AG04450 (cell line): ENCODE measurements around the gene RBBP4. TPM values are rescaled to one million over a fixed set of nuclear protein-coding genes. Genes with fewer than 3 reads are reported as not detected.
A peak's percentile ranks its signal among the peaks of the same experiment; 100 is the strongest.

Experiments
- CTCF ChIA-PET: fragments of 300-600, 350-600 bp; formaldehyde crosslinking; extraction: SDS; loops from one replicate; lab custom pipeline; 2022; ENCODE audit warnings: antibody characterized with exemption, inconsistent platforms; lab: Charles Lee
- POLR2A ChIA-PET: fragments of 350-600 bp; formaldehyde crosslinking; extraction: SDS; loops from one replicate; lab custom pipeline; 2021; ENCODE audit warnings: antibody characterized with exemption, inconsistent platforms; lab: Yijun Ruan, JAX
- DNase-seq: peaks from one replicate; pipeline ENCODE4 v3.0.0-alpha.2; 2011; ENCODE audit warnings: low read depth, low spot score
- H3K27ac ChIP-seq: one replicate; pipeline ENCODE4 v1.5.1; 2012; ENCODE audit warnings: low read depth, low read length, control low read depth
- H3K27me3 ChIP-seq: one replicate; pipeline ENCODE4 v1.6.0; 2012; ENCODE audit warnings: low read length; ENCODE audit not compliant: control insufficient read depth, insufficient read depth
- H3K4me3 ChIP-seq: 2 replicates; pipeline ENCODE4 v1.5.1; 2011; ENCODE audit warnings: mild to moderate bottlenecking, low read depth, low read length, control low read depth
- H3K9me3 ChIP-seq: 2 replicates; pipeline ENCODE4 v1.5.1; 2012; ENCODE audit warnings: low read length; ENCODE audit not compliant: control insufficient read depth, insufficient read depth
- polyA plus RNA-seq: library from polyadenylated mRNA; depleted of rRNA; stranded (reverse); fragments of >200 nt; gene quantifications from 2 replicates; pipeline ENCODE4 v1.2.3, GENCODE V29; 2011; rRNA removed
- small RNA-seq: library from RNA; depleted of rRNA; stranded (forward); fragments of <200 nt; gene quantifications from one replicate; pipeline ENCODE3, GENCODE V24; 2012; ENCODE audit warnings: low read depth; ENCODE audit not compliant: insufficient read length
- TF ChIP-seq, protein P1 (sequence below): IDR thresholded peaks from 2 replicates; pipeline ENCODE4 v1.5.1; 2011; ENCODE audit warnings: low read depth, low read length, control low read depth, inconsistent platforms

RBBP4 gene
- polyA plus RNA-seq, 1 experiment: 154 TPM

DNA sequence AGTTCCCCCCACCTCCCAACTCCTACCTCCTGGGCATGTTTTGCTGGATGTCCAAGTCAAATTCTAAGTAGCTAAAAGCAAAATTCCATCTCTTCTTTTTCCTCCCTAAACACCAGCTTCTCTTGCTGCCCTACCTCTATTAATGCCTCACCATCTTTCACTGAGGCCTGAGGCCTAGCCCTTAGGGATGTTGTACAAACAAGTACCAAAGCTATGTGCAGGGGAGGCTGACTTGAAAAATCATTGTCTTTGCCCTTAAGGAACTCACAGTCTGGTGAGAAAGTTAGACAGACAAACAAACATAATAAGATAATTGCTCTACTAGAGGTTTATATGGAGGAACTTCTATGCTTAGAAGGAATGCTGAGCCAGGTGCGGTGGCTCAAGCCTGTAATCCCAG is 76.9 kb downstream of the RBBP4 start:
- no peak for DNase-seq
- Histone ChIP-seq H3K4me3 (no peak overlapping the region), H3K9me3 (no peaks in the 10 kb centered on the region), H3K27me3 (no peaks in the 10 kb centered on the region), H3K27ac (no peak overlapping the region)
- TF ChIP-seq, protein P1, sequence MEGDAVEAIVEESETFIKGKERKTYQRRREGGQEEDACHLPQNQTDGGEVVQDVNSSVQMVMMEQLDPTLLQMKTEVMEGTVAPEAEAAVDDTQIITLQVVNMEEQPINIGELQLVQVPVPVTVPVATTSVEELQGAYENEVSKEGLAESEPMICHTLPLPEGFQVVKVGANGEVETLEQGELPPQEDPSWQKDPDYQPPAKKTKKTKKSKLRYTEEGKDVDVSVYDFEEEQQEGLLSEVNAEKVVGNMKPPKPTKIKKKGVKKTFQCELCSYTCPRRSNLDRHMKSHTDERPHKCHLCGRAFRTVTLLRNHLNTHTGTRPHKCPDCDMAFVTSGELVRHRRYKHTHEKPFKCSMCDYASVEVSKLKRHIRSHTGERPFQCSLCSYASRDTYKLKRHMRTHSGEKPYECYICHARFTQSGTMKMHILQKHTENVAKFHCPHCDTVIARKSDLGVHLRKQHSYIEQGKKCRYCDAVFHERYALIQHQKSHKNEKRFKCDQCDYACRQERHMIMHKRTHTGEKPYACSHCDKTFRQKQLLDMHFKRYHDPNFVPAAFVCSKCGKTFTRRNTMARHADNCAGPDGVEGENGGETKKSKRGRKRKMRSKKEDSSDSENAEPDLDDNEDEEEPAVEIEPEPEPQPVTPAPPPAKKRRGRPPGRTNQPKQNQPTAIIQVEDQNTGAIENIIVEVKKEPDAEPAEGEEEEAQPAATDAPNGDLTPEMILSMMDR: no peak
- ChIA-PET POLR2A (no interaction called here), CTCF (interaction anchor here (3.4 kb wide), 1 partner anchor 16 kb away, joined by 19 read pairs; no protein-coding TSS in a partner anchor)

DNA sequence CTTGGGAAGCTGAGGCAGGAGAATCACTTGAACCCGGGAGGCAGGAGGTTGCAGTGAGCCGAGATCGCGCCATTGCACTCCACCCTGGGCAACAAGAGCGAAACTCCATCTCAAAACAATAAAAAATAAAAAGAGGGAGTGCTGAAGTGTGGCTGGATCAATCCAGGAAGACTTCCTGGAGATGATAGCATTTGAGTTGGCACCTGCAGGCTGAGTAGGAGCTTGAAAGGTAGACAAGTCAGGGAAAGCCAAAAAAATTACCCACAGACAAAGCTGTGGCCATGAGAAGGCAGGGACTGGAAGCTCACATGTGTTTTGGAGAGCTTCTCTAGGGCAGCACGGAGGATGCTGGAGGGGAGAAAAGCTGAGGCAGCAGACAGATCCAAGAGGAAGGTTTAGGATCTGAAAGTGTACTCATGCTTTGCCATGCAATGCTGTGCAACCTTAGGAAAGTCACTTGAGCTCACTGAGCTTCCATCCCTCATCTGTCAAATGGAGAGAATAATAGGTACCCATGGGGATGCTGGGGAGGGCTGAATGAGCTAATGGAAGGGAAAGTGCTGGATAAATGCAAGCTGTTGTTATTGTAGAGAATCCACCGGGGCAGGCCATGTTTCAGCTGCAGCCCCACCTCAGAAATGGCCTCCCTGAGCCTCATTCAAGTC is 77.5 kb downstream of the RBBP4 start:
- TF ChIP-seq, protein P1: no peak
- Histone ChIP-seq H3K4me3 (no peak overlapping the region), H3K9me3 (no peaks in the 10 kb centered on the region), H3K27me3 (no peaks in the 10 kb centered on the region), H3K27ac (no peak overlapping the region)
- CTCF ChIA-PET: interaction anchor here (3.4 kb wide), 1 partner anchor 17 kb away, joined by 19 read pairs; no protein-coding TSS in a partner anchor
- POLR2A ChIA-PET: interaction anchor here (0.8 to 1.4 kb wide), 2 partner anchors 24 to 26 kb away, joined by 4 to 5 read pairs; partner anchors contain the start of gene SYNC
- no peak for DNase-seq

DNA sequence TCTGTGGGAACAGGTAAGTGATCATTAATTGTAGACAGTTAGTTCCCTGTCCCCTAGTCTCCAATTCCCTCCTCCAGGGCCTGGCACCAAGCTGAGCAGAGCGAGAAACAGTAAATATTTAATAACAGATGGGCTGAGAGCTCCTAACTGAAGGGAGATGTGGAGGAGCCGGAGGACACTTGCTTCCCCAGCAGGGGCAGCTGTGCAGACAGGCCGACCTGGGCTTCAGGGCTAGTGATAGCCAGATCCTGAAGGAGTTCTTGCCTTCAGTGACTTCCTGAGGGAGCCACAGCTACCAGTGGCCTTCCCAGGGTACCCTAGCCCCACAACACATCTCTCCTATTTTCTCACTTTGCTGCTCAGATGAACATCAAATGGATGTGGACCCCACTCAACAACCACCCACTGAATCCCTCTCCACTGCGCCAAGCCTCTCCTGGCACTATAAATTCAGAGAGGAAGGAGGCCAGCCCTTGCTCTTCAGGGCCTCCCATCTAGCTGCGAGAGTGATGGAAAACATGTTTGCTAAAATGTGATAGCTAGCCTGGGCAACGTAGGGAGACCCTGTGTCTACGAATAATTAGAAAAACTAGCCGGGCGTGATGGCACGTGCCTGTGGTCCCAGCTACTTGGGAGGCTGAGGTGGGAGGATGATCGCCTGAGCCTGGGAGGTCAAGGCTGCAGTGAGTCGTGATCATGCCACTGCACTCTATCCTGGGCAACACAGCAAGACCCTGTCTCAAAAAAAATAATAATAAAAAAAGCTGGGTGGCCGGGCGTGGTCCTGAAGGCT is 78.4 kb downstream of the RBBP4 start:
- no peaks in the 10 kb centered on the region for H3K27me3 ChIP-seq
- no peak overlapping the region for H3K4me3 ChIP-seq
- ChIA-PET CTCF (interaction anchor here (3.4 kb wide), 1 partner anchor 18 kb away, joined by 19 read pairs; no protein-coding TSS in a partner anchor), POLR2A (interaction anchor here (0.8 to 1.4 kb wide), 2 partner anchors 25 to 26 kb away, joined by 4 to 5 read pairs; partner anchors contain the start of gene SYNC)
- H3K9me3 ChIP-seq: no peaks in the 10 kb centered on the region
- no peak for DNase-seq
- TF ChIP-seq, protein P1: peak; percentile 21; the same call in 1 of the 2 replicates
- peak overlapping the region; percentile 31 for H3K27ac ChIP-seq

DNA sequence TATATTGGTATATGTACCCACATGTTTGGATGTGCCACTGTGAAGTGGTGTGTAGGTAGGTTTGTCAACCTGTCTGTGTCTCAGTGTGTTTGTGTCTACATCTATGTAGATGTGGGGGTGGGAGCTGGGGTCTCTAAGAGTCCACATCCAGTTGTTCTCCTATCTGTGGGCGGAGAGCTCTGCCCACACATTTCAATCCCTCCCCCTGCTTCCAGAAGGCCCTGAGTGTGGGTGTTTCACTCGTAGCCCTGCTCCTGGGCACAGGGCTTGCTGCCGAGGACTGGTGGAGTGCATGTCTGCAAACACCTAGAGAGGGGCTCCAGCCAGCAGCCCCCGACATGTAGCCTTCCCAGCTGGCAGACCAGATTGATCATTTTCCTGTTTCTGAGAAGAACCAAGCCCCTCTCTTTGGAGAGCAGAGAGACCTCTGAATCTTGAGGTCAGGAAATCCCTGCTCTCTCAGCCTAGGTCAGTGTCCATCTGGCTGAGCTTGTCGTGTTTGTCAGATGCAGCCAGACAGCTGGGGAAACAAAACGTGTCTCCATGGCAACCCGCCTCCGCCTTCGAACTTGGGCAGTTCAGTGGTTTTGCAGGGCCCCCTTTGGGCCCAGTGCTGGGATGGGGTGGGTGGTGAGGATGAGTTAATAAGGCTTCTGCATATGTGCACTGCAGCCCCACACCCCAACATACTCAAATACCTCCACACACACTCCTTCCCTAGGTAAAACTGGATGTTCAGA is 82.7 kb downstream of the RBBP4 start:
- TF ChIP-seq, protein P1: no peak
- Histone ChIP-seq H3K27ac (no peak overlapping the region), H3K4me3 (no peak overlapping the region), H3K9me3 (no peaks in the 10 kb centered on the region), H3K27me3 (no peaks in the 10 kb centered on the region)
- CTCF ChIA-PET: interaction anchor here (2.9 kb wide), 1 partner anchor 23 kb away, joined by 9 read pairs; no protein-coding TSS in a partner anchor
- POLR2A ChIA-PET: no interaction called here
- DNase-seq: no peak

Small RNAs within 50 kb of the gene (small RNA-seq; reads per million reads assigned to genes)
- not detected for gene RF00019

Other genes starting within 250 kb of the RBBP4 start
- not detected in 2 replicates for gene ZBTB8B, start 186.1 kb upstream of the RBBP4 start, polyA plus RNA-seq
- gene ZBTB8A, start 111.8 kb upstream of the RBBP4 start, polyA plus RNA-seq: 5.0 and 7.2 TPM in 2 replicates
- gene ZBTB8OS, start 658 bp upstream of the RBBP4 start, polyA plus RNA-seq: 63.5 and 89.1 TPM in 2 replicates
- 50.4 and 65.1 TPM in 2 replicates for gene SYNC, start 51.6 kb downstream of the RBBP4 start, polyA plus RNA-seq
- 105 and 107 TPM in 2 replicates for gene YARS1, start 166.2 kb downstream of the RBBP4 start, polyA plus RNA-seq
- 32.2 and 43.7 TPM in 2 replicates for gene S100PBP, start 166.4 kb downstream of the RBBP4 start, polyA plus RNA-seq
- 1.5 and 1.9 TPM in 2 replicates for gene FNDC5, start 219.7 kb downstream of the RBBP4 start, polyA plus RNA-seq
- 0.06 and 0.29 TPM in 2 replicates for gene HPCA, start 235.3 kb downstream of the RBBP4 start, polyA plus RNA-seq